PC-3 (cell line): Measurements from ENCODE around the gene DNM2. TPM values are rescaled to one million over a fixed set of nuclear protein-coding genes. Genes with fewer than 3 reads are reported as not detected.
"Not testable (repeated sequence)": the region's sequence is repeated elsewhere in the genome, so short reads cannot be mapped to it uniquely, and the experiment has no call there.

ENCODE experiments used
- ATAC-seq: fragments of 200-7000 bp; cut with Tn5 transposase; 2 replicates; pipeline ENCODE4 v1.9.1; 2020; ENCODE audit warnings: mild to moderate bottlenecking, moderate library complexity
- BruUV-seq: library from RNA; stranded (reverse); fragments of 400-500 nt; replicated peaks from 2 replicates; lab custom pipeline; 2021; lab: Mats Ljungman, UMichigan
- CTCF ChIA-PET: fragments of 300-600 bp; sonication (Branson Sonifier 250); formaldehyde crosslinking; loops from one replicate; lab custom pipeline; 2022; ENCODE audit warnings: antibody characterized with exemption; lab: Charles Lee
- POLR2A ChIA-PET: fragments of 300-600 bp; sonication (Branson Sonifier 250); formaldehyde crosslinking; loops from one replicate; lab custom pipeline; 2022; ENCODE audit warnings: antibody characterized with exemption; ENCODE audit not compliant: unreplicated experiment; lab: Charles Lee
- DNase-seq: peaks from one replicate; pipeline ENCODE4 v3.0.0-alpha.2; 2015
- H2AFZ ChIP-seq: fragments of 300-600 bp; sonication (generic); 2 replicates; pipeline ENCODE4 v1.6.0; 2016; ENCODE audit warnings: antibody characterized with exemption, low read length
- H3F3A ChIP-seq: fragments of 300-600 bp; sonication (generic); one replicate; pipeline ENCODE4 v1.6.0; 2017; ENCODE audit warnings: antibody characterized with exemption, low read length, control low read depth, mild to moderate bottlenecking; ENCODE audit not compliant: unreplicated experiment
- H3K27ac ChIP-seq: fragments of 300-600 bp; sonication (generic); 2 replicates; pipeline ENCODE4 v1.5.1; 2016; ENCODE audit warnings: mild to moderate bottlenecking, low read length
- H3K27me3 ChIP-seq: fragments of 300-600 bp; sonication (generic); 2 replicates; pipeline ENCODE4 v1.6.1; 2016; ENCODE audit warnings: low read length, mixed read lengths
- H3K36me3 ChIP-seq: fragments of 300-600 bp; sonication (generic); 2 replicates; pipeline ENCODE4 v1.6.1; 2016; ENCODE audit warnings: low read depth, mixed run types, low read length, mixed read lengths
- H3K4me1 ChIP-seq: fragments of 300-600 bp; sonication (generic); 2 replicates; pipeline ENCODE4 v1.5.1; 2016; ENCODE audit warnings: low read length; ENCODE audit not compliant: insufficient read depth
- H3K4me2 ChIP-seq: fragments of 300-600 bp; sonication (generic); 2 replicates; pipeline ENCODE4 v1.6.0; 2016; ENCODE audit warnings: low read length
- H3K4me3 ChIP-seq: fragments of 300-600 bp; sonication (generic); 2 replicates; pipeline ENCODE4 v1.5.1; 2016; ENCODE audit warnings: mild to moderate bottlenecking, low read length, mixed read lengths
- H3K79me2 ChIP-seq: fragments of 300-600 bp; sonication (generic); 2 replicates; pipeline ENCODE4 v1.6.1; 2017; ENCODE audit warnings: low read length, mixed read lengths
- H3K9ac ChIP-seq: fragments of 300-600 bp; sonication (generic); 2 replicates; pipeline ENCODE4 v1.6.0; 2016; ENCODE audit warnings: mild to moderate bottlenecking, low read length
- H3K9me2 ChIP-seq: fragments of 300-600 bp; sonication (generic); replicated peaks from 2 replicates; pipeline ENCODE4 v1.6.1; 2016; ENCODE audit warnings: mixed run types, low read length, mixed read lengths
- H3K9me3 ChIP-seq: fragments of 300-600 bp; sonication (generic); 2 replicates; pipeline ENCODE4 v1.6.1; 2016; ENCODE audit warnings: low read length, mixed read lengths
- H4K20me1 ChIP-seq: fragments of 300-600 bp; sonication (generic); 2 replicates; pipeline ENCODE4 v1.6.1; 2016; ENCODE audit warnings: low read length, mixed read lengths
- CTCF ChIP-seq: fragments of 300-600 bp; sonication (generic); conservative IDR thresholded peaks from 2 replicates; pipeline ENCODE4 v1.5.1; 2017; ENCODE audit warnings: antibody characterized with exemption, low read depth, mild to moderate bottlenecking, low read length
- EZH2 ChIP-seq: fragments of 300-600 bp; sonication (generic); IDR thresholded peaks from one replicate; pipeline ENCODE4 v1.6.1; 2017; ENCODE audit warnings: antibody characterized with exemption, mild to moderate bottlenecking, low read length; ENCODE audit not compliant: unreplicated experiment
- EZH2phosphoT487 ChIP-seq: fragments of 300-600 bp; sonication (generic); IDR thresholded peaks from 2 replicates; pipeline ENCODE4 v1.6.1; 2018; ENCODE audit warnings: mild to moderate bottlenecking, antibody characterized with exemption, low read length, borderline replicate concordance
- intact Hi-C: fragments of 100-400 bp; cut with micrococcal nuclease; formaldehyde crosslinking; loops from 2 replicates; pipeline ENCODE4 v1.9.0; 2023
- total RNA-seq: library from RNA; depleted of rRNA; stranded (reverse); fragments of >200 nt; gene quantifications from 2 replicates; pipeline ENCODE4 v1.2.3, GENCODE V29; 2014

DNM2 gene
- total RNA-seq, 1 experiment from 2014 or later = 150 TPM

- Histone ChIP-seq H3K9ac (no peak overlapping the region), H3K79me2 (peaks cover 92% of the 10 kb centered on the region), H3K27me3 (no peaks in the 10 kb centered on the region), H3K4me1 (peaks cover 19% of the 10 kb centered on the region), H3K9me3 (no peaks in the 10 kb centered on the region), H3K4me2 (no peak overlapping the region), H3K4me3 (no peak overlapping the region), H3F3A (no peaks in the 10 kb centered on the region), H3K27ac (no peak overlapping the region), H3K9me2 (no peaks in the 10 kb centered on the region), H3K36me3 (no peaks in the 10 kb centered on the region), H4K20me1 (peaks cover 11% of the 10 kb centered on the region), H2AFZ (no peak overlapping the region)
- TF ChIP-seq EZH2 = no peak
- no peak for TF ChIP-seq EZH2phosphoT487
- BruUV-seq = no TSS peak
- intact Hi-C loops = no loop called here
- DNase-seq (no peak), ATAC-seq (no peak)
- ChIA-PET CTCF (no interaction called here), POLR2A (no interaction called here)
These were observed 35.2 kb downstream of the DNM2 start for GRCh38 chr19:10752913-10753704.

- H2AFZ ChIP-seq = no peak overlapping the region
- DNase-seq (no peak), ATAC-seq (no peak)
- H3K9me2 ChIP-seq = no peaks in the 10 kb centered on the region
- no peaks in the 10 kb centered on the region for H3F3A ChIP-seq
- TF ChIP-seq CTCF = no peak
- TF ChIP-seq EZH2 = no peak
- TF ChIP-seq EZH2phosphoT487 = no peak
- no peaks in the 10 kb centered on the region for H4K20me1 ChIP-seq
- intact Hi-C loops = no loop called here
- no peak overlapping the region for H3K9ac ChIP-seq
- POLR2A ChIA-PET = no interaction called here
- H3K36me3 ChIP-seq = peaks cover 6% of the 10 kb centered on the region
- peaks cover 13% of the 10 kb centered on the region for H3K4me1 ChIP-seq
- H3K79me2 ChIP-seq = peaks cover 72% of the 10 kb centered on the region
- CTCF ChIA-PET = no interaction called here
- H3K9me3 ChIP-seq = no peaks in the 10 kb centered on the region
- no peak overlapping the region for H3K27ac ChIP-seq
- no TSS peak for BruUV-seq
- H3K4me2 ChIP-seq = no peak overlapping the region
- H3K27me3 ChIP-seq = no peaks in the 10 kb centered on the region
- H3K4me3 ChIP-seq = no peak overlapping the region
These were observed 38.5 kb downstream of the DNM2 start for GRCh38 chr19:10756371-10756770.

- H3K4me1 ChIP-seq = peaks cover 13% of the 10 kb centered on the region
- H3K79me2 ChIP-seq = peaks cover 72% of the 10 kb centered on the region
- H3K36me3 ChIP-seq = peaks cover 10% of the 10 kb centered on the region
- H4K20me1 ChIP-seq = no peaks in the 10 kb centered on the region
- no peak overlapping the region for H2AFZ ChIP-seq
- POLR2A ChIA-PET = no interaction called here
- H3K27ac ChIP-seq = no peak overlapping the region
- no peaks in the 10 kb centered on the region for H3K9me3 ChIP-seq
- no TSS peak for BruUV-seq
- CTCF ChIA-PET = no interaction called here
- ATAC-seq (no peak), DNase-seq (no peak)
- H3K4me3 ChIP-seq = no peak overlapping the region
- no peaks in the 10 kb centered on the region for H3F3A ChIP-seq
- H3K4me2 ChIP-seq = no peak overlapping the region
- no peaks in the 10 kb centered on the region for H3K27me3 ChIP-seq
- TF ChIP-seq EZH2 (no peak), EZH2phosphoT487 (no peak), CTCF (no peak)
- no peaks in the 10 kb centered on the region for H3K9me2 ChIP-seq
- no peak overlapping the region for H3K9ac ChIP-seq
- intact Hi-C loops = no loop called here
These were observed 38.9 kb downstream of the DNM2 start for GRCh38 chr19:10756791-10757190.

DNA sequence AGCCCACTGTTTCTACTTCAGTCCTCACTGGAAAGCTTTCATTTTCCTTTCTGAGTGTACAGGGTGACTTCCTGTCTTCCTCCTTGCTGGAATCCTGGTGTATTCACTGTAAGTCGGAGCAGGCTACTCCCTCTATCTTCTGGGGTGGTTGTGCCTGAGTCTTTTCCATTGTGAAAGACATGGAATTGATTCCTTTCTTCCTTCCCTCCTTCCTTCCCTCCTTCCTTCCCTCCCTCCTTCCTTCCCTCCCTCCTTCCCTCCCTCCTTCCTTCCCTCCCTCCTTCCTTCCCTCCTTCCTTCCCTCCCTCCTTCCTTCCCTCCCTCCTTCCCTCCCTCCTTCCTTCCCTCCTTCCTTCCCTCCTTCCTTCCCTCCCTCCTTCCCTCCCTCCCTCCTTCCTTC, 40.2 kb downstream of the DNM2 start:
- peaks cover 22% of the 10 kb centered on the region for H3K4me1 ChIP-seq
- BruUV-seq, ATAC-seq, POLR2A ChIA-PET, H3K9me3 ChIP-seq, H3F3A ChIP-seq, H3K27me3 ChIP-seq, DNase-seq, intact Hi-C loops, H3K9me2 ChIP-seq, H2AFZ ChIP-seq, H3K4me2 ChIP-seq, H3K9ac ChIP-seq, H3K4me3 ChIP-seq, H4K20me1 ChIP-seq, H3K27ac ChIP-seq: not testable (repeated sequence)
- CTCF ChIA-PET = interaction anchor here (0.6 kb wide), 1 partner anchor 16 kb away, joined by 3 read pairs; no protein-coding TSS in a partner anchor
- peaks cover 17% of the 10 kb centered on the region for H3K36me3 ChIP-seq
- H3K79me2 ChIP-seq = peaks cover 68% of the 10 kb centered on the region
